Islet of Langerhans (tissue), 1 donor: Measurements from ENCODE around the gene MYH9.

Experiments used
- FAIRE-seq: peaks from one replicate; lab custom pipeline; 2011; peaks lifted over from hg19 to GRCh38; lab: Jason Lieb, UNC

MYH9 gene

DNA sequence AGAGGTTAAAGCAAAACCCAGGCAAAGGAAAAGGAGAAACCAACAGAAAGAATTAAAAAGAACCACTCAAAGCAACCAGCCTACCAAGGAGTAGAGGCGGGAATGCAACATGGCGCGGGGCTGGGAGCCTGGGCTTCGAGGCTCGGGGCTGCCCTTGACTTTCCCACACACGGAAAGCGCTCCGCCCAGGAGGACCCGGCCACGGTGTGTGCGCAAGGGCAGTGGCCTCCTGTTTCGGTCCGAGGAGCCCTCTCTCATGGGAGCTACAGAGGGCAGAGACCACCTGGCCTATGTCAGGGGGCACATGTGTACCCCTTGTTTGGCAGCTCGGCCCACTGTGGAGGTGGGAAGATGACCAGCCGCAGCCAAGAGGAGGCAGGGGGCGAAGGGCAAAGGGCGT is 78.9 kb downstream of the MYH9 start:
- no peak for FAIRE-seq

DNA sequence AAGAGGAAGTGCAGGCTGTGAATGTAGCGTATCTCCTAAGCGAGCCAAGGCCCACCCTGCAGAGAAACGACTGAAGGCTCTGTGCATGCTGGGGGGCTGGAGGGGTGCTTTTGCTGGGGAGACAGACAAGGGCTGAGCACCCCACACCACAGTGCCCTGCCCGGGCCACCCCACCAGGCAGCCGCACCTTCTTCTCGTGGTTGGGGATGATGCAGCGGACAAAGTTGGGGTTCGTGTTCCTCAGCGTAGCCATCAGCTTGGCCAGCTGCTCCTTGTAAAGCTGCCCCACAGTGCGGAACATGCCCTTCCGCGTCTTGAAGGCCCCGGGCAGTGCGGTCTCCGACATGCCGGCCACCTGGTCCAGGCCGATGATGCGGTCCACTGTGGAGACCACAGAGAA is 81.5 kb downstream of the MYH9 start:
- FAIRE-seq: no peak

DNA sequence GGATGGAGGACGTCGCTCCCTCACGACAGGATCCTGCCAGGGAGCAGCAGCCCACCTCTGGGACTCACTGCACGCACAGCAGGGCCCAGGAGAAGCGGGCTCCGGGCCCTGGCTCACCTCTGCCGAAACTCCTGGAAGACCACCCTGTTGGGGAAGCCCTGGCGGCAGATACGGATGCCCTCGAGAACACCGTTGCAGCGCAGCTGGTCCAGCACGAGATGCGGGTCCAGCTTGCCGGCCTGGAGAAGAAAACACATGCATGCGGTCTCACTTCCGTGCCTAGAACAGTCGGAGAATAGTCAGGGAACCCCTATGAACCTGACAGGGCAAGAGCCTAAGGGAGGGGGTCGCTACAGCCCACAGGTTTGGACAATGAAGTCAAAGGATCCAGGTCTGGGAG is 82.0 kb downstream of the MYH9 start:
- no peak for FAIRE-seq

DNA sequence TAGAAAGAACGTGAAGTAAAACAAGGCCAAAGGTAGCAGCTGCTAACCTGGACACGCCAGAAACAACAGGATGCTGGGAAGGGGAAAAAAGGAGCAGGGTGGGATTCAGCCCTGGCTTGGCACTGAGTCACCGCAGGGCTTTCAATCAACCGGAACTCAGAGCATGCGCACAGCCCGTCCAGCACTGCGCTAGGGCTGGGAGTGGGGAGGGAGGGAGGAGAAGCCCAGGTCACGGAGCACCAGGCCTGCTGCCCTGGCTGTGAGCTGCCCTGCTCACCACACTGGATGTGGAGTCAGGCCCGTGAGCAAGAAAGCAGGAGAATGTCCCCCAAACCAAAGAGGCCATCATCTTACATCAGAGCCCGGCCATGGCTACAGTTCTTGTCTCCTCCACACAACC is 83.3 kb downstream of the MYH9 start:
- no peak for FAIRE-seq

DNA sequence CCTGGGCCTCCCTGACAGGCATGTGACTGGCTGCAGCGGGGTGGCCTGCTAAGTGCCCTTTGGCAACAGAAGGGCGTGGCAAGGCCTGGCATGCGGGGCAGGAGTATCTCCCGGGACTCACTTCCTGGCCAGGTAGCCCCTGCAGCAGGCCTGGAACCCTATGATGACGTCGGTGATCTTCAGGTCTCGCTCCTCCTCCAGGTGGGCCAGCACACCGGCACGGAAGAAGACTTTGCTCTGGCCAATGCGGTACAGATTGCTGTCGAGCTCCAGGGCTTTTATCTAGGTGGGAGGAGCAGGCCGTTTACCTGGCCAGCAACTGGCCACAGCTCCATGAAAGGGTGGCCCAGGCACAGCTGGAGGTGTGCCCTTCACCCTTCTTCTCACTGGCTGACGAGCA is 83.9 kb downstream of the MYH9 start:
- FAIRE-seq: no peak

DNA sequence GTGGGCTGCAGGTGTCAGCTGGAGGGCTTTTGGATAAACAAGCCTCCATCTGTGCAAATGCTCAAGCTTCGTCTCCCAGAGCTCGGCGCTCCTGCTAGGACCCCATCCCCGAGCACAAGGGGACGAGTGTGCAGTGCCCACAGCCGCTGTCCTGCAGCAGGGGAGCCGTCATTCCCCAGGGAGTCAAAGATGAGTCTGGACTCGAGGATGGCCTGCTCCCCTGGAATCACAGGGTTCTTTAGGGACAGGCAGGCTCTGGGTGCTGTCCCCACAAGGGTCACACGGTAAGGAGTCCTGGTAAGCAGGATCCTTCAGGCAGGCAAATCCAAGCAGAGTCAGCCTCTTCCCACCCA is 84.7 kb downstream of the MYH9 start:
- no peak for FAIRE-seq

DNA sequence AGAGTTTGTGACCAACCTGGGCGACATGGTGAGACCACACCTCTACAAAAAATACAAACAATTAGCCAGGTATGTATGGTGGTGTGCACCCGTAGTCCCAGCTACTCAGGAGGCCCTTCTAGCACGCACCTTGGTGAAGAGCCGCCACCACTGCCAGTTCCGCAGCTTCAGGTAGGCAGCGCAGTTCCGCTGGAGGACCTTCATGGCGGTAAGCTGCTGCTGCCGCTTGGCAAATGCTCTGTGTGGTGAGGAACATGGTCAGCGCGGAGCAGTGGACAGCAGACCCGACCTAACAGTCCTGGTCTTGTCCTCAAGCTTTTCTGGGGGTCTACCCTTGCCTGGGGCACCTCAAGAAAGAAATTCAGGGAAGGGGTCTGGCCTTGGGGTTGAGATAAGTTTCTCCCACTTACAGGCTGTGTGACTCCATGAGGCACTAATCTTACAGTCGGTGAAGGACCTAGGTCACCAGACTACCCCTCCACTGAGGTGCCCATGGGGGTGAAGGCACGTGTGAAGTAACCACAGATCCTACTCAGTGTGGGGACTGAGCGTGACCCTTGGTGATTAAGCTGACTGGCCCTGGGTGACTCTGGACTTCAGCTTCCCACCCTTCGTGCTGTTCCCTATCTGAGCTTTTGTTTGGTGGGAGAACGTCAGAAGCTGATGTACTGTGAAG is 85.2 kb downstream of the MYH9 start:
- FAIRE-seq: no peak

DNA sequence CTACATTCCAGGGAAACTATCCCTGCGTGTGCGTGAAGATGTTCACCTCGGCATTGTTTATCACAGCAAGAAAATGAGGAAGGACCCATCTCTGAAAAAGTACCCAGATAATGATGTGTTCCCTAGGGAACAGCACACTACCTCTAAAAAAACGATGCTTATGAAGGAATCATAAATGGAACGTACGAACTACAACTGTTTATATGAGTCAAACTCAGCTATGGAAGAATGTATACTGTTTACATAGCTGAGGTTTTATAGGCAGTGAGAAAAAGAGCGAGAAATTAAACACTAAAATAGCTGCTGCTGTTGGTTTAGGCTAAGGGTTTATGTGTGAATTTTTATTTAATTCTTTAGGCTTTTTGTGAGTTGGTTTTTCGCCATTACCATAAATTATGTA is 85.9 kb downstream of the MYH9 start:
- no peak for FAIRE-seq

DNA sequence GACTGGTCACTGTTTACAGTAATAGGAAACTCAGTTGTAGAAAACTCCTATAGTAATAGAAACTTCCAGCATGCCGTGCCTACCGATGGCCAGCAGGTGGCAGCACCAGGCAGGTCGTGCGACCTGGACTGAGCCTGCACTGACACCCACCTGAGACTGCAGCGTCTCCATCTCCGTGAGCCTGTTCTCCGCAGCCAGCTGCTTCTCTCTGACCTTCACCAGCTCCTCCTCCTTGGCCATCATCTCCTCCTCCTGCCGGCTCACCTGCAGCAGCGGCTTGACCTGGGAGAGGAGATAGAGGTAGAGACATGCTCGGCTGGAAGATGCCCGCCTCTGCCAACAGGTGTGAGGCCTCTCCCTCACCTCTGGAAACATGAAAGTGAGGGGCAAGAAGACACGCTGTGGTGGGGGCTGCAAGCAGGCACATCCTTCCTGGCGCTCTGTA is 86.4 kb downstream of the MYH9 start:
- no peak for FAIRE-seq

DNA sequence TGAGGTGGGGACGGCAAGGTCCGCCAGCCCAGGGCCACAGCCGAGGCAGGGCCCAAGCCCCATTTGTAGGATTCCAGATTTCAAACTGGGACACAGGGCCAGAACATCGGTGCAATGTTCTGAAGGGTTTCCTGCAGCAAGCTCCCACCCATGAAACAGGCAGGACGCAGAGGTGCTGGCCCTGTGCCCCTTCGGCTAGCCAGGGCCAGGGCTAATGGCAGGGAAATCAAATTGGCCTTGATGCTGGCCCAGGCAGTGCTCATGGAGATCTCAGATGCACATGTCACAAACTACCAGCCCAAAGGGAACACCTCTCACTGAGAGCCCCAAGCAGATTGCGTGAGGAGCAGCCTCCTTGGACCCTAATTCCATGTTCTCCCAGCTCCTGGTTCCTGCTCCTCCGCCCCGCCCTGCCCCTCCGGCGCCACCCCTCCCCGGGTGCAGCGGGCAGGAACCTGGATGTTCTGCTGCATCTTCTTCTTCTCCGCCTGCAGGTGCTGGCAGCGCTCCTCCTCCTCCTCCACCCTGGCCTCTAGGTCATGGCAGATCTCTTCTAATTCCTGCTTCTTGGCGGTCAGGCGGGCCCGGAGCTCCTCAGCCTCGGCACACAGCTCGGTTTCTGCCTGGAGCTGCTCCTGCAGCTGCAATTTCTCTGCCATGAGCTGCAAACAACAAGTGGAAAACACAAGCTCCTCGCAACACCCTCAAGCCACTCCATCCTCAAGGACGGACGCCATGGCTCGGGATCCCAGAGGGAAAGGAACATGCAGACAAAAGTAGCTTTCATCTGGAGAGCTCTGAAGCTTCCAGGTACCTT is 87.2 kb downstream of the MYH9 start:
- FAIRE-seq: no peak

DNA sequence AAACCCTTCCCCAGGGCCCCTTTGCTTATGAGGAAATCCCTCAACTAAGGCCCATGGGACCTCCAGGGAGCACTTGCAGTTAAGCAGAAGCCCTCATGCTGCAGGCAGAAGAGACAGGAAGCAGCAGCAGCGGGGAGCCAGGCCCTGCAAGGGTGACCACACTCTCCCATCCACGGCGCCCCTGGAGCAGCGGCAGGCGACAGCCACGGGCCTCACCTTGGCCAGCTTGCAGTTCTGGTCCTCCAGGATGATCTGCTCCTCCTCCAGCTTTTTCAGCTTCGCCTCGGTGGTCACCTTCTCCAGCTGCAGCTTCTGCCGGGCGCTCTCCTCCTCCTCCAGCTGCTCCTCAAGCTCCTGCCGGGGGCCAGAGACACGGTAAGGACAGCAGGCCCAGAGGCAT is 87.9 kb downstream of the MYH9 start:
- FAIRE-seq: no peak

DNA sequence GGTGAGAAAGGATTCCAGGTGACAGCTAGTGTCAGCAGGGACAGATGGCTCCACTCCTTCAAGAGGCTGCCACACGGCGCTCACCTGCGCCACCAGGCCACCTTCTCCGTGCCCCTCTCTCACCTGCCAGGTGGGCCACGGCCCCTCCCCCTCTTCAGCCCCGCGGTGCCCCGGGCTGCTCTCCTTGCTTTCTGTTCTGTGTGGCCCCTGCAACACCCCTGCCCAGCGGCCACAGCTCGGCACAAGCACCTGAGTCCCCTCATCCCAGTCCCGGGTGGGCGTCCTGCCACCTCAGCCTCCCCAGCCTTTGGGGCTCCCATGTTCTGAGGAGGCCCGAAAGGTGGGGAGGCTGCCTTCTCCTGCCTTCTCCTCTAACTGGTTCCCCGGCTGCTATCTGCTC is 88.5 kb downstream of the MYH9 start:
- no peak for FAIRE-seq

DNA sequence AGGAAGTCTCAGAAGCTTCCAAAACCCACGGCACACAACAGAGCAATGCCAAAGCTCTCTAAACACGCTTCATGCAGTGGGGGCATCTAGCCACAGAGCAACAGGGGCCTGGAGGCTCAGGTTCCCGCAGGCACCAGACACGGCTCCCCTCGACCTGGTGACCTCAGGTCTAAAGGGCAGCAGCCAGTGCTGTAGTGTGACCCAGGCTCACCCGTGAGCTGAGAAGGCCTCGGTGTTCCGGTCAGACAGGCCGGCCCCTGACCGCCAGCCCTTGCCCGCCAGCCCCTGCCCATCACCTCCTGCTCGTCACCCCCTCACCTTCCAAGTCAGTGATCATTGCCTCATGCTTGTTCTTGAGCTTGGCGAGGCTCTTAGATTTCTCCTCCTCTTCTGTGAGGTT is 89.2 kb downstream of the MYH9 start:
- FAIRE-seq: no peak

DNA sequence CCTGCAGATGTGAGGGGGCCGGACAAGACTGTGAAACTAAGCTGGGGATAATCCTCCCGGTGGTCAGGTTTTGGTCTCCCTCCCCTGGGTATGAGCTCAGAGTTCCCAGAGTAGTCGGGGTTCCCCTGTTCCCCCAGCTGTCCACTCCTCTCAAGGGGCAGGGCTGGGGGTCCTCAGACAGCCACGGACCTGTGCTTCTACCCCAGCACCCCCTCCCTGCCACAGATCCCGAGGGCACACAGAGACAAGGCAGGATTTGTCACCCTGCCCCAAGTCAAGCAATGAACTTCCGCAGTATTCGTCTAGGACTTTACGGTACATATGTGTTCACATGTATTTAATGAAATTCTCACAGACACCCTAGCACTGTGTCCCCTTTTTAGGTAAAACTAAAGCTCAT is 89.6 kb downstream of the MYH9 start:
- no peak for FAIRE-seq

DNA sequence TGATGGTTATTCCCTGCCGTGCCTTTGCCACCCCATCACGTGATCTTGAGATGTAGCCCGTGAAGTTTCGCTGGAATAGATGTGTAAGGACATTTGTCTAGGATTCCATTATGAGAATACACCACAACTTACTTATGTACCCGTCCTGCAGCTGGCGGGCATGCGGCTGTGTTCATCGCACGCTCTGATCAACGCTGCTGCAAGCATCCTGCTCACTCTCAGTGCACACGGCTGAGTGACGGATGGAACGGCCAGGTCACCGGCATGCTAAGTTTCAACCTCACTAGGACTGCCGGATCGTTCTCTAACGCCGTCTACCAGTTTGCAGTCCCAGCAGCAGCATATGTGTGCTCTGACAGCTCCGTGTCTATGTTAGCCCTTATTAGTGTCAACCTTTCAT is 90.2 kb downstream of the MYH9 start:
- FAIRE-seq: no peak

DNA sequence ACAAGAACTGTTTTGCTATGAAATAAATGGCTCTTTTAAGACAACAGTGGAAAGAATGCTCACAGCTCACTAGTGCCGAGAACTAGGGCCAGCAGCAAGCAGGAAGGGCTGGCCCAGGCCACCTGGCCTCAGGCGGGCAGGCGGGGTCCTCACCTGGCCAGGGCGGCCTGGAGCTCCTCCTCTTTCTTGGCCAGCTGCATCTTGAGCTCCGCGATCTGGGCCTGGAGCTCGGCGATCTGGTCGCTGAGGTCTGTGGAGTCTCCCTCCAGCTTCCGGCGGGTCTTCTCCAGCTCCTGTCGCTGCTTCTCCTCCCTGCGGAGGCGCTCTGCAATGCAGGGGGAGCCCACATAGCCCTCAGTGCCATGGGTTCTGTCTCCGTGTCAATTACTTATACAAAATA is 91.1 kb downstream of the MYH9 start:
- FAIRE-seq: no peak

DNA sequence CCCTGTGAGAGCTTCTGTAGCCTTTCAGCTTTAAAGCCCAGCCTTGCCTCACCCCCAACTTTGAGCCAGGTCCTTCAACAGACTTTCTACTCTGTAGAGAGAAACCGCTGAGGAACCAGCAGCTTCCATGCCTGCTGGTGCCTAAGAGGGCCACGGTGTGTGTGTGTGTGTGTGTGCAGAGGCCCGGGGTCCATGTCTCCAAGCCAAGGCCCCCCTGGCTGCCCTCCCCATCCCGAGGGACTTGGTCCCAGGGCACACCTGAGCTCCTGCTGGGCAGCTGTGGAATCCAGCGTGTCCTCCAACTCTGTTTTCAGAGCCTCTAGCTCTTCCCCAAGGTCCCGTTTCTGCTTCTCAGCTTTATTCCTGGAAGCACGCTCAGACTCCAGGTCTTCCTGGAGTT is 92.5 kb downstream of the MYH9 start:
- FAIRE-seq: no peak

DNA sequence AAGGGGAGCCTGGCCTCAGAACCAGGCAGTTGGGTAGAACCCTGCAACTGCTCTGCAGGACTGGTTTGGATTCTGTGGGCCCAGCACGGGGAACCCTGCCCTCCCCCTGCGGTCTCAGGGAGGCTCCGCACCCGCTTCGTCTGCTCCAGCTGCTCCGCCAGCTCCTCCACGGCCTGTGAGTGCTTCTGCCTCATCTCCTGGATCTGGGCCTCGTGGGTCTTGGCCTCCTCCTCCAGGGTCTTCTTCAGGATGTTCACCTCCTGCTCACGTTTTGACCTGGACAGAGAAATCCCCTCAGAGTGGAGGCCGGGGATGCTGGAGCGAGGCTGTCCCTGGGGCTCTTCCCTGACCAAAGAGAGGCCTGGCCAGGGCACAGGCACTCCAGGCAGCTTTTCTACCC is 93.0 kb downstream of the MYH9 start:
- FAIRE-seq: no peak

DNA sequence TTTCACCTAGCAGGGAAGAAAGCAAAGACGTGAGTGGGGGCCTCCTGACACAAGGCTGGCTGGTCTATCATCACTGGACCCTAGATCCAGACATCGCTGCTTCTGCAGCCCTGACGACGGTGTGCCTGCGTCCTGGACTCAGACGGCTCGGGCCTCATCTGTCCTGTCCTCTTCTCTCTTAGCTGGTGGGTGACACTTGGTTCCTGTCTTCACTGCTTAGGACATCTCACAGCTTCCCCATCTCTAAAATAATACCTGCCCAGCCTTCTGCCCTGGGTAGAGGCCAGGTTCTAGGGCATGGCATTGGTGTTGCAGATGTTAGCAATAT is 93.5 kb downstream of the MYH9 start:
- no peak for FAIRE-seq

DNA sequence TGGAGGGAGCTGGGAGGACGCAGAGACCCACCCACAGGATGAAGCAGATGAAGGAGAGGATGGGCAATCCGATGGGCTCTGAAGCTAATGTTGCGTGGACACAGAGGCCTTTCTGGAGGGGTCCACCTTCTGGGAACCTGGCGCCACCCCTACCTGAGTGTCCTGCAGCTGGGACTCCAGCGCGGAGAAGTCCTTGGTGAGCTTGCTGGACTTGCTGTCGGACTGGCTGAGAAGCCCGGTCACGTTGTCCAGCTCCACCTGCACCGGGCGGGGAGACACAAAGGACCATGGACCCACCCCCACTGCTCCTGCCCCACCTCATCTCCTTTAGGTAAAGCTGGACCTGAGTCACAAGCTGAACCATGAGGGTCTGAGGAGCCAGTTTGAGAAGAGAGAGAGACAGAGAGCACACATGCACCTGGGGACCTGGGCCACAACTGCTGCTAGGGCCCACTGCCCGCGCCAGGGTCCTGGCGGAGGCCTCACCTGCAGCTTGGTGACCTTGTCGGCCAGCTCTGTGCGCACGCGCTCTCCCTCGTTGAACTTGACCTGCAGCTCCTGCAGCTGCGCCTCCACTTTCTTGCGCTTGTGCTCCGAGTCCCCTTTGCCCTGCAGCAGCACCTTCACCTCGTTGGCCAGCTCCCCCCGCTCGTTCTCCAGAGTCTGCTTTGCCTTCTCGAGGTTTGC is 94.0 kb downstream of the MYH9 start:
- no peak for FAIRE-seq

DNA sequence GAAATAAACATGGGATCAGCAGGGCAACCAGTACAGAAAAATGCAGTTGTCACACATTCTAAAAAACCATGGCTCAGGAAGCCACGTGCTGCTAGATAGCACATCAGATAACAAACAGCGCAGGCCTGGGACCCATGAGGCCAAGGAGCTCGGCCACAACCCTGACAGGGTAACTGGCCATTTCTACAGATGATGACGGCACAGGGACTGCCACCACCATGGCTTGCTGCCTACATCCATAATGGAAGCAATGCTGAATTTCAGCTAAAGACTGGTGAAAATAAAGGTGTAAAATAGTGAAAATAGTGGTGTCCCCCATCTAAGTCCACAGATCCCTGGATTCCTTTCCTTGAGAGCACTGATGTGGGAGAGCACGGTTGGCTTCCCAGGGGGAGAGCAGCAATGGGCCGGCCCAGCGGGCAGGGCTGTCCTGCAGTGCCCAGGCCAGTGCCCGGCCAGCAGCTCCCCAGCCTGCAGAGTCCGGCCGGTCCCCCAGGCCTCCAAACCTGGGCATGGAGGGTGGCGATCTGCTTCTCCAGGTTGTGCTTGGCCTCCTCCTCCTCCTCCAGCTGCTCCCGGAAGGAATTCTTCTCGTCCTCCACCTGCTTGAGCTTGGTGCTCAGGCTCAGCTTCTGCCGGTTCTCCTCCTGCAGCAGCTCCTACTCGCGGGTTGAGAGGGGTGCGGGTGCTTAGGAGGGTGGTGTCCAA is 94.8 kb downstream of the MYH9 start:
- FAIRE-seq: no peak

DNA sequence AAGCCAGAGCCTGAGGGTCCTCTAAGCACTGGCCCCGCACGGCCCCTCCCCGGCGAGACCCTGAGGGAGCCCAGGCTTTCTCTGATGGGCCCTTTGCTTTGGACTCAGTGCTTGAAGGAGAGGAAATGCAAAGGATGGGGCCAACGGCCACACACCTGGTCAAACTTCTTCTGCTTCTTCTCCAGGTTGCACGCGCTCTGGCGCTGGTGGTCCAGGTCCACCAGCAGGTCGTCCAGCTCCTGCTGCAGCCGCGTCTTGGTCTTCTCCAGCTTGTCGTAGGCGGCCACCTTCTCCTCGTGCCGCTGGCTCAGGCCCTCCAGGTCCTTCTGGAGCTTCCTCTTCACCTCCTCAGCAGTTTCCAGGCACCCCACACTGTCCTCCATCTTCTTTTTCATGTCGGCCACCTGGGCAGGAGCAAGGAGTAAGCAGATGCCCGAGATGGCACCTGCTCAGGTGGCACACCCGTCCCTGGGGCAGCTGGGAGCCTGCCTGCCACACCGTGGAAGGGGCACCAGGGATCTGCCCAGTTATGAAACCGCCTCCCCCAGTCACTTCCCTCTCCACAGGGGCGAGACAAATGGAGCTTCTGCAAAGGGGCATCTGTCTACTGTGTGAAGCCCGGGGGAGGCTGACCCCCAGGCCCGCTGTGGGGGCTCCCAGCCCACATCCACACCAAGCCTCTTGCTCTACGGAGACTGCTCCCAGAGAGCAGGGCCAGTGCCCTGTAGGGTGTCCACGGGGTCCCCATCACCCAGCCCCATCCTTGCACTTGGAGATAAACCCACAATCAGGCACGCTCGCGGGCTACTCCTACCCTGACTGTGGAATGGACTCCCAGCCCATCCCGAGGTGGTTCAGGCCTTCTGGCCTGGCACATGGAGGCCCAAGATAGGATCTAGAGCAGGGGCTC is 95.7 kb downstream of the MYH9 start:
- no peak for FAIRE-seq
